GM18868 (cell line): ENCODE results near the gene OPN4.

ENCODE experiments used
- ATAC-seq: cut with Tn5 transposase; IDR thresholded peaks from one replicate; pipeline ENCODE4 v1.9.1; 2021; ENCODE audit warnings: mild to moderate bottlenecking, moderate library complexity; ENCODE audit not compliant: unreplicated experiment

Gene OPN4

DNA sequence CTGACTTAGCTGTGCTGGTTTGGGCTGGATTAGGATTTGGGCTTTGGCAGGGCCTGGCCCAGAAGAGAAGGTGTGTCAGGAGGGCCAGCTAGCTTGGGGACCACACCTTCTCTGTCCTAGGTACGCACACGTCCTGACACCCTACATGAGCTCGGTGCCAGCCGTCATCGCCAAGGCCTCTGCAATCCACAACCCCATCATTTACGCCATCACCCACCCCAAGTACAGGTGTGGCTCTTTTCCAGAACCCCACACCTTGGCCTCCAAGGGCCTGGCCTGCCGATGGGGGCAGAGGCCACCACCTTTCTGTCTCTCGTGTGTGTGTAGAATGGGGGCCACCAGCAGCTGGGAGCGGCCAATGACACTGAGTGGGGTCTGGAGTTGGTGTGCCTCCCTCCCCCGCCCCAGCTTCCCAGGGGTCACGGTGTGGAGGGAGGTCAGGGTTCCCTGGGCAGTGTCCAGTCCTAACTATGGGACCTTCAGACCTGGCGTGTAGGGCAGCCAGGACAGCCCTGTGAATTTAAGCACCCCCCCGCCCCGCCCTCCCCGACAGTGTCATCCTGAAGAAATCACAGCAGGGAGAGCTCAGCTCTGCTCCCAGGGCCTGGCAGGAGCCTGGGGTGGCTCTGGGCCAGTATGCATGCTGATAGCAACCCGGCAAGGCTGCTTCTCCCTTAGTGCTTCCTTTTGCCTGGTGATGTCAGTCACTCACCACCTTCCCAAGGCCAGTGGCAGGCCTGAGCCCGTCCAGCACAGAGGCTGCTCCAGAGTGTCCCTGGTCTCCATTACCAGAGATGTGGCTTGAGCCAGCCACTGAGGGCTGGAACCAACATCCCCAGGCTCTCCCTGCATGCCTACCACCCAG is 7.0 kb downstream of the OPN4 start:
- no peak for ATAC-seq

GRCh38 chr10:86662186-86663045 is 8.1 kb downstream of the OPN4 start:
- no peak for ATAC-seq

- ATAC-seq, result no peak
Measured at GRCh38 chr10:86663046-86663345, 8.6 kb downstream of the OPN4 start.

DNA sequence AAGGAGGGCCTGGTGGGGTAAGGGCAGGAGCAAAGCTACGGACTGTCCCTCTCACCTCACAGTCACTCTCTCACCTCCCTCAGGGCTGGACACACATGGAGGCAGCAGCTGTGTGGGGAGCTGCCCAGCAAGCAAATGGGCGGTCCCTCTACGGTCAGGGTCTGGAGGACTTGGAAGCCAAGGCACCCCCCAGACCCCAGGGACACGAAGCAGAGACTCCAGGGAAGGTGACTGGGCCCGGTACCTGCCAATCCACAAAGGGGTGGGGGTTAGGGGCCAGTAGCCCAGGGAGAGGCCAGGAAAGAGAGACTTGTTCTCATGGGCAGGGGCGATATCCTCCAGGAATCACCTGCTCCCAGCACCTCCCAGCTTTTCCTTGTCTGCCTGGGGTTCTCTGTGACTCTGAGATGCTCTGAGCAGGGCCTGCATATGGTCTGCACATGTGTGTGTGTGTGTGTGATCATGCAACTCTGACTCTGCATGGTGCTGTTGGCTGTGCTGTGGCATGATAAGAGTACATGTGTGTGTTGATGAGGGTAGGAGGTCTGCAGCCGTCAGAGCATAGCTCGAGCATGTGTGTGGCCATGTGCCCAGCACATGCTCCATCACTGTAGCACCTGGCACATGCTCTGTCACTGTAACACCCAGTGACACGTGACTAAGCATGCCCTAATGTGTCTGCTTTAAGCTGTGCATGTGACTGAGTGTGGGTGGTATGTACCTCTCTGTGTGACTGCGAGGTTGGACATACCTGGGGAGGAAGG is 9.4 kb downstream of the OPN4 start:
- ATAC-seq, result no peak

DNA sequence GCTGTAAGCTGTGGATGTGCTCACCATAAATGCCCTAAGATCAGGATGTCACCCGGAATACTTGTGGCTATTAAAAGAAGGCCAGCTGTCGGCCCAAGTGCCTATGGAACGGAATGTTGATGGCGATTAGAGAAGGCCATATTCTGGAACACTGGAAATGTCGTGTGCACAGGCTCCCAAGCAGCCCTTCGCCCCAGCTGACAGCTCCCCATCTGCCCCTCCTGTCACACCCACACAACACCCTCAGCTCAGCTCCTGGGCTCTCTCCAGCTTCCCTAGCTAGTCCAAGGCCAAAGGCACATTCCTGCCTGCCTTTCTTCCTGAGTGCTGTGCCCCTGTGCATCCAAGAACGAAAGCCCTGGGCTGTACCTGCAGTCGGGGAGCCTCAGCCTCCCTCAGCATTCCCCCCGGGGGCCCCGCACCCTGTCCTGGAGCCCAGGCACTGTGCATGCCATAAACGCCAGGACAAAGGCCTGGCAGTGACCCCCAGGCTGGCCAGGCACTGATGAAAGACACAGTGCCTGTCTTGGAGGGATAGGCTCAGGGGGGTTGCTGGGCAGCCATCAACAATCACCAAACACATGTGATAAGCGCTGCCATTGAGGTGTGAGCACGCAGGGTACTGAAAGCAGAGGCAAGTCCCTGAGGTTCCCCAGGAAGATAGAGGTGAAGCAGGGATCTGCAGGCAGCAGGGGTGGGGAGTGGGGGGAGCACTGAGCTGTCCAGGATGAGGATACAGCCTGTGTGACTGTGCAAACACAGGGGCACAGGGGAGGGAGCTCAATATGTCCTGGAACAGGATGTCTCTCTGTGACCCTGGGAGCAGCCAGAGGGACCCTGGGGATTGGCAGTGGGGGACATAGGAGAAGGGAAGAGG is 10.2 kb downstream of the OPN4 start:
- ATAC-seq, result no peak

DNA sequence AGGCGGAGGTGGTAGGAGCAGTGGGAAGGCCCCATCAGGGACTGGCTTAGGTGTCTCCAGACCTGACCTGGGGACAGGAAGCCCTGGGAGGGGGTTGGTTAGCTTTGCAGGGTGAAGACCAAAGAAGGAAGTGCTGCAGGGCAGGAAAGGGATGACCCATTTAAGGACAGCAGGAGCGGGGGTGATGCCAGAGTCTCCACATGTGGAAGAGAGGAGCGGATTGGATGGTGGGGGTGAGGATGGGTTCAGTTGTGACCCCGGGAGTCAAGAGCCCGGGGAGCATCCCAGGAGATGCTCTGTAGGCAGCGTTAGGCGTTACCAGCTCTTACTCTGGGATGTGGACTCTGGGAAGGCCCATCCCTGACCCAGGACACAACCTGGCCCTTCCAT is 10.9 kb downstream of the OPN4 start:
- no peak for ATAC-seq

GRCh38 chr10:86665868-86666267 is 11.5 kb downstream of the OPN4 start:
- no peak for ATAC-seq

DNA sequence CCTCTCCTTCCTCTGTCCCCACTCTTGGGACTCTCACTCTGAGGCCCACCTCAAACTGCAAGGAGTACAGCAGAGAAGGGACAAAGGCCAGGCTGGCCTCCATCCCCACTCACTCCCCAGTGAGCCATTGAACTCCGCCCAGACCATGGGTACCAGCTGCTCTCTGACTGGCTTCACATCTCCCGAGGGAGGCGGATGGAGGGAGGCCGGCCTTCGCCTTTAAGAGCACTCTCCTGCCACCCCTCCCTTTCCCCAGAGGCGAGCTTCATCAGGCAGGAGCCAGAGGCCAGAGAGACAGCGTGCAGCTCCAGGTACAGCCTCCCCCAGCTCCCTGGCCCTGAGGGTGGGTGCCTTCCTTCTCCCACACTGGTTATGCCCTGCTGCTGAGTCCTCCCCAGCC is 12.2 kb downstream of the OPN4 start:
- no peak for ATAC-seq

GRCh38 chr10:86667421-86668181 is 13.3 kb downstream of the OPN4 start:
- ATAC-seq, result no peak

- peak; percentile 74 for ATAC-seq
Measured at GRCh38 chr10:86668297-86669165, 14.2 kb downstream of the OPN4 start, which contains the start of gene LDB3. TSS of gene LDB3 (plus strand) at chr10:86668511. CDS start at chr10:86668692, 181 bp downstream.

DNA sequence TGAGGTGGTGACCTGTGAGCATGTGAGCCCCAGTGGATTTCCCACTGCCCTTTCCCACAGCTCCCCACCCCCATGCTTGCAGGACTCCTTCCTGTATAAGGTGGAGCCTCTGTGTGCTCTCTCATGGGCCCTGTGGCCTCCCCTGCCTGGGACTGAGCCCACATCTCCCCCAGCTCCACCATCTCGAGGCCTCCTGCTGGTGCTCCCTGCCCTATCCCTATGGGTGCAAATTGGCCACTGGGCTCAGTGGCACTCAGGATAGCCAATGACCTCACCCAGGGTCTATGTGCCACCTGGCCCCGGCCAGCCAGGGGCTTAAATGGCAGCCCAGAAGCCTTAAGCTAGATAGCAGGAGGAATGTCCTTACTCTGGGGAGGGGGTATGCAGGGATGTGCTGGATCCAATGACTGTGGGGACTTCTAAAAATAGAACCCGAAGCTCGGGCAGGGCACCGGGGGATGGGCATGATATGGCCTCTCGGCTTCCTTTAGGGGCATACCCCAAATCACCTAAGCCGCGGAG is 16.0 kb downstream of the OPN4 start:
- no peak for ATAC-seq

DNA sequence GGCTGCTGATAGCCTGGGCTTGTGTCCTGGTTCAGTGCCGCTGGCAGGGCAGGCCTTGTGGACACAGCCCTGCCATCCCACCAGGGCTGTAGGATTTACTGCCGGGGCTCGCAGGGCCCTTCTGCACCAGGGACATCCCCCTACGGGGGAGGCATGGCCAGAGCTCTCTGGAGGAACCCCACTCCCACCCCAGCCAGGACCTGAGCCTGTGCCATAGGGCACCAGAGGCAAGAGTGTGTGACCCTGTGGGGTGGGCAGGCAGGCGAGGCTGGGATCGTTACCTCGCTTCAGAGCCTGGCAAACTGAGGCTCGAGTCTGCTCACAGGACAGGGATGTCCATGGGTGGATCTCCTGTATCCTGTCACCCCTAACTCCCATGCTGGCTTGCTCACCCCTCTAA is 16.5 kb downstream of the OPN4 start:
- ATAC-seq, result no peak

GRCh38 chr10:86671419-86671818 is 17.1 kb downstream of the OPN4 start:
- no peak for ATAC-seq

DNA sequence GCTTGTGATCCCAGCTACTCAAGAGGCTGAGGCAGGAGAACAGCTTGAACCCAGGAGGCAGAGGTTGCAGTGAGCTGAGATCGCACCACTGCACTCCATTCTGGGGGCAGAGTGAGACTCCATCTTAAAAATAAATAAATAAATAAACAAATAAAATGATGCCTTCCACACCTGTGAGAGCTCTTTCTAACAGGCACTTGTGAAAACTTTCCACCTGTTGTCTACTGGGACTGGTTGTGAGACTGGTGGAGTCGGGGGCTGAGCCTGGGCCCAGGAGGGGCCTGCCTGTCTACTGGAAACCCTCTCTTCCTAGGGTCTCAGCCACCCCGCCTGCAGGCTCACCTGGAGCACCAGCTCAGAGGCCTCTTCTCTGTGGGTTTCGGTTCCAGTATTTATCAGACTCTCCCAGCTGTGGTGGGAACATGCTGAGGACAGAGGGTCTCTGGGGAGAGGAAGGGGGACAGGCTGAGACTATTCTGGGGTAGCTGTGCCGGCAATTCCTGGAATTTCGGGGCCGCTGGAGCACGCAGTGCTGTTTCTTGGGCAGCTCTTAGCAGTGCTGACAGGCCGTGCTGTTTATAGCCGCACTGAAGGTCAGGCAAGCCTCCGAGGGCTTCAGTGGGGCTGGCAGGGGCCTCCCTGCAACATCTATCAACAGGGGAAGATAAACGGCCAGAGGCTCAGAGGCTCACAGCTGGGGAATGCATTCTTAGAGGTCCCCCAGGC is 17.8 kb downstream of the OPN4 start:
- ATAC-seq, result no peak

DNA sequence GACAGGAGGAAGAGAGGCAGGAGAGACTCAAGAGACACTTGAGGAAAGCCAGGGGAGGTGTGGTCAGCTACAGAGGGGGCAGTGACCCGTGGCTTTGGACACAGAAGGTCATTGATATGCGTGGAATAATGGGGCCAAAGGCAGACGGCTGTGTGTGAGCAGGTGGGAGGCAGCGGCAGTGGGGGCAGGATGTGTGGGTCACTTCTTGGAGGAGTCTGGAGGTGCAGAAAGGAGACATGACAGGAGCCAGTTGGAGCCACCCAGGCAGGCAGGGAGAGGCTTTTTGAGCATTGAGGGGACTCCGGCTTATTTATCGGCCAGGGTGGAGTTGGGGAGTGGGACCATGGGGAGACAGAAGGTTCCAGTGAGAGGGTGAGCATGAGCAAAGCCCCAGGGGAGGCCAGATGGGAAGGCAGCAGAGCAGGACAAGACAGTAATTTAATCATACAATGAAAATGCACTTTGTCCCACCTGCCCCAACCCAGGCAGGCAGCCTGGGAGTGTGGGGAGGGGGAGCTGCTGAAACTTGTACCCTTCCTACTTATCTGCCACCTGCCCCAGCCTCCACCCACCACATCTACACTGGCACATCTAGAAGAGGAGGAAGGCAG is 19.0 kb downstream of the OPN4 start:
- no peak for ATAC-seq

DNA sequence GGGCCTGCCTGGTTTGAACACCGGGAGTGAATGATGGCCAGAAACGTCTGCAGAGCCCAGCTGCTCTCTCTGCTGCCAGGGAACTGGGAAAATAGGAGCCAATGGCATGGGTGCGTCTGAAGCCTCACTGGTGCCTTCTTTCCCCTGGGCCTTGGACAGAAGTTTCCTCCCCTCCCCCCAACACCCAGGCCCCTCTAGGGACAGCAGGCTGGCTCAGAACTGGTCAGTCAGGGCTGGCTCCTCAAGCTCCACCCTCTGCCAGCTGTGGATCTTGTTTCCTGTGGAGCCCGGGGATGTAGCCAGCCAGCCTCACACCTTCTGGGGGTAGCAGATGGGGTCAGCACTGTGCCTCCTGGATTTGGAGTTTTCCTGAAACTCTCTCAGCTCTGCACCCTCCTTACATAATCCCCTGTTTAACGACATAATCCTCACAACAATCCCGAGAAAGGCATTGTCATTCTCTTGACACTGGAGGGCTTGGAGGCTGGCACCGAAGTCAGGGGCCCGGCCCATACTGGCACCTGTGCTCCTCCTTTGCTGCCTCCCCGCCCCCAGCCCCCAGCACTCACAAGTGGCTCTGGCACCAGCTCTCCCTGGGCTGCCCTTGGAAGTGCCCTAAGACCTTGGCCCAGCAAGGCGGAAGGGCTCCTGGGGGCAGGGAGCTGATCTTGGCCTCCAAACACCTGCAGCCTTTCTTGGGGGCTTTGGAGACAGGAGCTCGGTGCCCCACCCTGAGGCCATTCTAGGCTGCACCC is 19.7 kb downstream of the OPN4 start:
- ATAC-seq, result no peak

- no peak for ATAC-seq
Measured at GRCh38 chr10:86674912-86675311, 20.6 kb downstream of the OPN4 start.
